H9 (cell line): ENCODE data around the gene ZMYM3. TPM values are rescaled to one million over a fixed set of nuclear protein-coding genes. Genes with fewer than 3 reads are reported as not detected.

ENCODE experiments used
- DNase-seq: peaks from one replicate; pipeline ENCODE4 v3.0.0-alpha.2; 2017
- H2AFZ ChIP-seq: one replicate; pipeline ENCODE4 v1.6.1; 2013; ENCODE audit warnings: mild to moderate bottlenecking, low read length, control low read depth, moderate library complexity
- H2AK5ac ChIP-seq: 2 replicates; pipeline ENCODE4 v1.6.1; 2013; ENCODE audit warnings: low read length, control low read depth, mixed read lengths; ENCODE audit not compliant: insufficient read length
- H2BK120ac ChIP-seq: one replicate; pipeline ENCODE4 v1.6.1; 2013; ENCODE audit warnings: low read depth, mild to moderate bottlenecking, low read length, control low read depth, inconsistent platforms; ENCODE audit not compliant: poor library complexity, severe bottlenecking
- H2BK12ac ChIP-seq: 2 replicates; pipeline ENCODE4 v1.6.1; 2013; ENCODE audit warnings: low read length, control low read depth, mixed read lengths, low read depth; ENCODE audit not compliant: insufficient read length
- H2BK15ac ChIP-seq: 2 replicates; pipeline ENCODE4 v1.6.1; 2013; ENCODE audit warnings: low read depth, low read length, control low read depth
- H2BK20ac ChIP-seq: one replicate; pipeline ENCODE4 v1.6.1; 2013; ENCODE audit warnings: low read depth, mild to moderate bottlenecking, low read length, control low read depth, inconsistent platforms; ENCODE audit not compliant: poor library complexity, severe bottlenecking
- H2BK5ac ChIP-seq: 2 replicates; pipeline ENCODE4 v1.6.1; 2013; ENCODE audit warnings: low read length, control low read depth, mixed read lengths; ENCODE audit not compliant: insufficient read length
- H3K14ac ChIP-seq: 2 replicates; pipeline ENCODE4 v1.6.1; 2013; ENCODE audit warnings: low read length, control low read depth; ENCODE audit not compliant: insufficient read depth
- H3K18ac ChIP-seq: 2 replicates; pipeline ENCODE4 v1.6.1; 2013; ENCODE audit warnings: low read depth, mild to moderate bottlenecking, mixed read lengths, low read length, control low read depth; ENCODE audit not compliant: insufficient read length
- H3K23ac ChIP-seq: 2 replicates; pipeline ENCODE4 v1.6.1; 2013; ENCODE audit warnings: low read length, control low read depth, mixed read lengths, low read depth; ENCODE audit not compliant: insufficient read length
- H3K23me2 ChIP-seq: 2 replicates; pipeline ENCODE4 v1.6.1; 2013; ENCODE audit warnings: low read depth, mild to moderate bottlenecking, mixed read lengths, low read length, control low read depth; ENCODE audit not compliant: insufficient read length, poor library complexity, severe bottlenecking
- H3K27ac ChIP-seq: 2 replicates; pipeline ENCODE4 v1.5.1; 2013; ENCODE audit warnings: low read length, control low read depth, mixed read lengths, low read depth; ENCODE audit not compliant: insufficient read length
- H3K27me3 ChIP-seq: 2 replicates; pipeline ENCODE4 v1.6.1; 2013; ENCODE audit warnings: low read length, control low read depth, inconsistent platforms; ENCODE audit not compliant: insufficient read depth
- H3K4ac ChIP-seq: 2 replicates; pipeline ENCODE4 v1.6.1; 2013; ENCODE audit warnings: low read depth, mild to moderate bottlenecking, control low read depth, inconsistent platforms, low read length, moderate library complexity
- H3K4me1 ChIP-seq: 2 replicates; pipeline ENCODE4 v1.6.1; 2013; ENCODE audit warnings: low read length, control low read depth, inconsistent platforms; ENCODE audit not compliant: insufficient read depth
- H3K4me2 ChIP-seq: 2 replicates; pipeline ENCODE4 v1.6.1; 2013; ENCODE audit warnings: low read length, control low read depth, mixed read lengths; ENCODE audit not compliant: insufficient read length, insufficient read depth
- H3K56ac ChIP-seq: 2 replicates; pipeline ENCODE4 v1.6.1; 2013; ENCODE audit warnings: low read depth, mild to moderate bottlenecking, mixed read lengths, low read length, control low read depth; ENCODE audit not compliant: insufficient read length
- H3K79me1 ChIP-seq: 2 replicates; pipeline ENCODE4 v1.6.1; 2013; ENCODE audit warnings: low read depth, mild to moderate bottlenecking, moderate library complexity, low read length, control low read depth, inconsistent platforms; ENCODE audit not compliant: insufficient read depth, poor library complexity, severe bottlenecking
- H3K79me2 ChIP-seq: 2 replicates; pipeline ENCODE4 v1.6.1; 2013; ENCODE audit warnings: low read length, control low read depth, inconsistent platforms; ENCODE audit not compliant: insufficient read depth
- H3K9ac ChIP-seq: 2 replicates; pipeline ENCODE4 v1.6.1; 2013; ENCODE audit warnings: low read length, control low read depth, mixed read lengths; ENCODE audit not compliant: insufficient read length; ENCODE audit errors: extremely low read depth
- H3K9me3 ChIP-seq: one replicate; pipeline ENCODE4 v1.6.1; 2013; ENCODE audit warnings: low read depth, low read length, inconsistent platforms; ENCODE audit not compliant: control insufficient read depth
- H3T11ph ChIP-seq: one replicate; pipeline ENCODE4 v1.6.1; 2013; ENCODE audit warnings: mild to moderate bottlenecking, low read length, control low read depth, inconsistent platforms
- H4K20me1 ChIP-seq: one replicate; pipeline ENCODE4 v1.6.1; 2013; ENCODE audit not compliant: control insufficient read depth, insufficient read length, insufficient read depth
- H4K5ac ChIP-seq: 2 replicates; pipeline ENCODE4 v1.6.1; 2013; ENCODE audit warnings: low read depth, mild to moderate bottlenecking, mixed read lengths, low read length, control low read depth; ENCODE audit not compliant: insufficient read length
- H4K8ac ChIP-seq: replicated peaks from 2 replicates; pipeline ENCODE4 v1.6.1; 2013; ENCODE audit warnings: low read length, control low read depth, mixed read lengths, low read depth; ENCODE audit not compliant: insufficient read length
- H4K91ac ChIP-seq: 2 replicates; pipeline ENCODE4 v1.6.1; 2013; ENCODE audit warnings: low read depth, mild to moderate bottlenecking, moderate library complexity, mixed read lengths, low read length, control low read depth; ENCODE audit not compliant: insufficient read length
- H3K27ac Mint-ChIP-seq, 3 experiments: 2 replicates in 2 of 3; 3 replicates in 1 of 3; pipeline ENCODE4 v1.8.0; 2020 to 2021; ENCODE audit warnings: mixed read lengths in 3 of 3, mild to moderate bottlenecking in 1 of 3, moderate library complexity in 1 of 3
- H3K27me3 Mint-ChIP-seq: 2 replicates; pipeline ENCODE4 v1.8.0; 2021; ENCODE audit warnings: low read depth, mild to moderate bottlenecking, moderate library complexity, mixed read lengths
- H3K36me3 Mint-ChIP-seq, 3 experiments: 2 replicates in 2 of 3; 3 replicates in 1 of 3; pipeline ENCODE4 v1.8.0; 2020 to 2021; ENCODE audit warnings: low read depth in 3 of 3, mixed read lengths in 3 of 3; ENCODE audit not compliant: insufficient read depth in 1 of 3
- H3K4me1 Mint-ChIP-seq, 2 experiments: 2 replicates each; pipeline ENCODE4 v1.8.0; 2020; ENCODE audit warnings: mixed read lengths in 2 of 2
- H3K4me3 Mint-ChIP-seq, 2 experiments: 2 replicates in 1 of 2; 3 replicates in 1 of 2; pipeline ENCODE4 v1.8.0; 2020 to 2021; ENCODE audit warnings: mild to moderate bottlenecking in 2 of 2, mixed read lengths in 2 of 2, moderate library complexity in 1 of 2
- H3K9me3 Mint-ChIP-seq, 2 experiments: 2 replicates in 1 of 2; 3 replicates in 1 of 2; pipeline ENCODE4 v1.8.0; 2020; ENCODE audit warnings: mild to moderate bottlenecking in 2 of 2, mixed read lengths in 2 of 2, moderate library complexity in 1 of 2
- WGBS: extraction: QIAGEN DNeasy Blood & Tissue Kit; methylation state at CpG from one replicate; pipeline ENCODE4 v1.1.7; 2013; ENCODE audit warnings: missing lambda C conversion rate, low lambda C conversion rate, mixed read lengths; ENCODE audit not compliant: insufficient read length; ENCODE audit errors: extremely low coverage; 5-methylcytosine and 5-hydroxymethylcytosine counted together
- total RNA-seq: library from RNA; stranded (reverse); gene quantifications from 2 replicates; pipeline ENCODE4 v1.2.1, GENCODE V29; 2021
- TF ChIP-seq, protein P1 (sequence below): fragments of 200-600 bp; sonication (generic); conservative IDR thresholded peaks from 3 replicates; pipeline ENCODE4 v1.8.0; 2021; ENCODE audit warnings: antibody characterized with exemption, mild to moderate bottlenecking

The ZMYM3 gene
- total RNA-seq, 1 experiment from 2014 or later, result 86.5 TPM

DNA sequence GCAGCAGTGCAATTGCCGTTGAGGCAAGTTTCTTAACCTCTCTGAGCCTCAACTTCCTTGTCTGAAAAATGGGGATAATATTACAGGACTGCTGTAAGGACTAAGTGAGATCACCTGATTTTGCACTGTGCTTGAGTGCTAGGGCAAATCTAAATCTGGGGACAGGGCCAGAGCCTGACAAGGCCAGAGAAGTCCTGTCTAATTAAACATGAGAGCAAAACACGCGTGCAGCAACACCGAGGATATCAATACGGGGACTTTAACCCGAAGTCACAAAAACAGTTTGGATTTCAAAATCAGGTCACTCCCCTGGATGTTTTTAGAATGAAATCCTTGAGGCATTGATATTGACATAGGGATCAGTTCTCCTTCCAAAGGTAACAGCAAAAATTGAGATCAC, 36.6 kb downstream of the ZMYM3 start:
- no peaks in the 10 kb centered on the region for H3K27me3 ChIP-seq
- H4K5ac ChIP-seq, result no peak overlapping the region
- H3K14ac ChIP-seq, result no peak overlapping the region
- TF ChIP-seq, protein P1, sequence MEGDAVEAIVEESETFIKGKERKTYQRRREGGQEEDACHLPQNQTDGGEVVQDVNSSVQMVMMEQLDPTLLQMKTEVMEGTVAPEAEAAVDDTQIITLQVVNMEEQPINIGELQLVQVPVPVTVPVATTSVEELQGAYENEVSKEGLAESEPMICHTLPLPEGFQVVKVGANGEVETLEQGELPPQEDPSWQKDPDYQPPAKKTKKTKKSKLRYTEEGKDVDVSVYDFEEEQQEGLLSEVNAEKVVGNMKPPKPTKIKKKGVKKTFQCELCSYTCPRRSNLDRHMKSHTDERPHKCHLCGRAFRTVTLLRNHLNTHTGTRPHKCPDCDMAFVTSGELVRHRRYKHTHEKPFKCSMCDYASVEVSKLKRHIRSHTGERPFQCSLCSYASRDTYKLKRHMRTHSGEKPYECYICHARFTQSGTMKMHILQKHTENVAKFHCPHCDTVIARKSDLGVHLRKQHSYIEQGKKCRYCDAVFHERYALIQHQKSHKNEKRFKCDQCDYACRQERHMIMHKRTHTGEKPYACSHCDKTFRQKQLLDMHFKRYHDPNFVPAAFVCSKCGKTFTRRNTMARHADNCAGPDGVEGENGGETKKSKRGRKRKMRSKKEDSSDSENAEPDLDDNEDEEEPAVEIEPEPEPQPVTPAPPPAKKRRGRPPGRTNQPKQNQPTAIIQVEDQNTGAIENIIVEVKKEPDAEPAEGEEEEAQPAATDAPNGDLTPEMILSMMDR, result no peak
- H3K27ac Mint-ChIP-seq, result no peak overlapping the region
- H3K79me2 ChIP-seq, result no peaks in the 10 kb centered on the region
- H3K9me3 Mint-ChIP-seq, result peaks cover 64 to 71% of the 10 kb centered on the region in 2 experiments
- no peak overlapping the region for H3K18ac ChIP-seq
- no peak overlapping the region for H3K4ac ChIP-seq
- H3K4me2 ChIP-seq, result no peak overlapping the region
- no peaks in the 10 kb centered on the region for H3K23me2 ChIP-seq
- H2BK5ac ChIP-seq, result no peak overlapping the region
- no peak overlapping the region for H2AFZ ChIP-seq
- no peak overlapping the region for H3K56ac ChIP-seq
- peaks cover 0 to 1% (median under 1%) of the 10 kb centered on the region in 3 experiments; a peak in 4 of 7 replicates for H3K36me3 Mint-ChIP-seq
- H4K20me1 ChIP-seq, result no peaks in the 10 kb centered on the region
- H3K27me3 Mint-ChIP-seq, result peaks cover 4% of the 10 kb centered on the region
- H3K27ac ChIP-seq, result no peak overlapping the region
- no peak for DNase-seq
- no peak overlapping the region for H2BK20ac ChIP-seq
- no peak overlapping the region for H2BK12ac ChIP-seq
- no peak overlapping the region for H2BK120ac ChIP-seq
- no peaks in the 10 kb centered on the region for H3K4me1 ChIP-seq
- H3K4me3 Mint-ChIP-seq, result no peak overlapping the region
- no peak overlapping the region for H3K9ac ChIP-seq
- no peak overlapping the region for H3K23ac ChIP-seq
- no CpG with 5 or more reads among the region's 6 CpGs for WGBS
- no peak overlapping the region for H4K8ac ChIP-seq
- H3T11ph ChIP-seq, result no peak overlapping the region
- H3K9me3 ChIP-seq, result peaks cover 17% of the 10 kb centered on the region
- H4K91ac ChIP-seq, result no peak overlapping the region
- H2AK5ac ChIP-seq, result no peak overlapping the region
- no peaks in the 10 kb centered on the region for H3K79me1 ChIP-seq
- peaks cover 9 to 29% of the 10 kb centered on the region in 2 experiments for H3K4me1 Mint-ChIP-seq
- H2BK15ac ChIP-seq, result no peak overlapping the region
